H9 (cell line): ENCODE results near the gene WDSUB1. TPM values are rescaled to one million over a fixed set of nuclear protein-coding genes. Genes with fewer than 3 reads are reported as not detected.

Experiments
- DNase-seq: peaks from one replicate; pipeline ENCODE4 v3.0.0-alpha.2; 2017
- H2AFZ ChIP-seq: one replicate; pipeline ENCODE4 v1.6.1; 2013; ENCODE audit warnings: mild to moderate bottlenecking, low read length, control low read depth, moderate library complexity
- H2AK5ac ChIP-seq: 2 replicates; pipeline ENCODE4 v1.6.1; 2013; ENCODE audit warnings: low read length, control low read depth, mixed read lengths; ENCODE audit not compliant: insufficient read length
- H2BK120ac ChIP-seq: one replicate; pipeline ENCODE4 v1.6.1; 2013; ENCODE audit warnings: low read depth, mild to moderate bottlenecking, low read length, control low read depth, inconsistent platforms; ENCODE audit not compliant: poor library complexity, severe bottlenecking
- H2BK12ac ChIP-seq: 2 replicates; pipeline ENCODE4 v1.6.1; 2013; ENCODE audit warnings: low read length, control low read depth, mixed read lengths, low read depth; ENCODE audit not compliant: insufficient read length
- H2BK15ac ChIP-seq: 2 replicates; pipeline ENCODE4 v1.6.1; 2013; ENCODE audit warnings: low read depth, low read length, control low read depth
- H2BK20ac ChIP-seq: one replicate; pipeline ENCODE4 v1.6.1; 2013; ENCODE audit warnings: low read depth, mild to moderate bottlenecking, low read length, control low read depth, inconsistent platforms; ENCODE audit not compliant: poor library complexity, severe bottlenecking
- H2BK5ac ChIP-seq: 2 replicates; pipeline ENCODE4 v1.6.1; 2013; ENCODE audit warnings: low read length, control low read depth, mixed read lengths; ENCODE audit not compliant: insufficient read length
- H3K14ac ChIP-seq: 2 replicates; pipeline ENCODE4 v1.6.1; 2013; ENCODE audit warnings: low read length, control low read depth; ENCODE audit not compliant: insufficient read depth
- H3K18ac ChIP-seq: 2 replicates; pipeline ENCODE4 v1.6.1; 2013; ENCODE audit warnings: low read depth, mild to moderate bottlenecking, mixed read lengths, low read length, control low read depth; ENCODE audit not compliant: insufficient read length
- H3K23ac ChIP-seq: 2 replicates; pipeline ENCODE4 v1.6.1; 2013; ENCODE audit warnings: low read length, control low read depth, mixed read lengths, low read depth; ENCODE audit not compliant: insufficient read length
- H3K23me2 ChIP-seq: 2 replicates; pipeline ENCODE4 v1.6.1; 2013; ENCODE audit warnings: low read depth, mild to moderate bottlenecking, mixed read lengths, low read length, control low read depth; ENCODE audit not compliant: insufficient read length, poor library complexity, severe bottlenecking
- H3K27ac ChIP-seq: 2 replicates; pipeline ENCODE4 v1.5.1; 2013; ENCODE audit warnings: low read length, control low read depth, mixed read lengths, low read depth; ENCODE audit not compliant: insufficient read length
- H3K27me3 ChIP-seq: 2 replicates; pipeline ENCODE4 v1.6.1; 2013; ENCODE audit warnings: low read length, control low read depth, inconsistent platforms; ENCODE audit not compliant: insufficient read depth
- H3K4ac ChIP-seq: 2 replicates; pipeline ENCODE4 v1.6.1; 2013; ENCODE audit warnings: low read depth, mild to moderate bottlenecking, control low read depth, inconsistent platforms, low read length, moderate library complexity
- H3K4me1 ChIP-seq: 2 replicates; pipeline ENCODE4 v1.6.1; 2013; ENCODE audit warnings: low read length, control low read depth, inconsistent platforms; ENCODE audit not compliant: insufficient read depth
- H3K4me2 ChIP-seq: 2 replicates; pipeline ENCODE4 v1.6.1; 2013; ENCODE audit warnings: low read length, control low read depth, mixed read lengths; ENCODE audit not compliant: insufficient read length, insufficient read depth
- H3K56ac ChIP-seq: 2 replicates; pipeline ENCODE4 v1.6.1; 2013; ENCODE audit warnings: low read depth, mild to moderate bottlenecking, mixed read lengths, low read length, control low read depth; ENCODE audit not compliant: insufficient read length
- H3K79me1 ChIP-seq: 2 replicates; pipeline ENCODE4 v1.6.1; 2013; ENCODE audit warnings: low read depth, mild to moderate bottlenecking, moderate library complexity, low read length, control low read depth, inconsistent platforms; ENCODE audit not compliant: insufficient read depth, poor library complexity, severe bottlenecking
- H3K79me2 ChIP-seq: 2 replicates; pipeline ENCODE4 v1.6.1; 2013; ENCODE audit warnings: low read length, control low read depth, inconsistent platforms; ENCODE audit not compliant: insufficient read depth
- H3K9ac ChIP-seq: 2 replicates; pipeline ENCODE4 v1.6.1; 2013; ENCODE audit warnings: low read length, control low read depth, mixed read lengths; ENCODE audit not compliant: insufficient read length; ENCODE audit errors: extremely low read depth
- H3K9me3 ChIP-seq: one replicate; pipeline ENCODE4 v1.6.1; 2013; ENCODE audit warnings: low read depth, low read length, inconsistent platforms; ENCODE audit not compliant: control insufficient read depth
- H3T11ph ChIP-seq: one replicate; pipeline ENCODE4 v1.6.1; 2013; ENCODE audit warnings: mild to moderate bottlenecking, low read length, control low read depth, inconsistent platforms
- H4K20me1 ChIP-seq: one replicate; pipeline ENCODE4 v1.6.1; 2013; ENCODE audit not compliant: control insufficient read depth, insufficient read length, insufficient read depth
- H4K5ac ChIP-seq: 2 replicates; pipeline ENCODE4 v1.6.1; 2013; ENCODE audit warnings: low read depth, mild to moderate bottlenecking, mixed read lengths, low read length, control low read depth; ENCODE audit not compliant: insufficient read length
- H4K8ac ChIP-seq: replicated peaks from 2 replicates; pipeline ENCODE4 v1.6.1; 2013; ENCODE audit warnings: low read length, control low read depth, mixed read lengths, low read depth; ENCODE audit not compliant: insufficient read length
- H4K91ac ChIP-seq: 2 replicates; pipeline ENCODE4 v1.6.1; 2013; ENCODE audit warnings: low read depth, mild to moderate bottlenecking, moderate library complexity, mixed read lengths, low read length, control low read depth; ENCODE audit not compliant: insufficient read length
- H3K27ac Mint-ChIP-seq, 3 experiments: 2 replicates in 2 of 3; 3 replicates in 1 of 3; pipeline ENCODE4 v1.8.0; 2020 to 2021; ENCODE audit warnings: mixed read lengths in 3 of 3, mild to moderate bottlenecking in 1 of 3, moderate library complexity in 1 of 3
- H3K27me3 Mint-ChIP-seq: 2 replicates; pipeline ENCODE4 v1.8.0; 2021; ENCODE audit warnings: low read depth, mild to moderate bottlenecking, moderate library complexity, mixed read lengths
- H3K36me3 Mint-ChIP-seq, 3 experiments: 2 replicates in 2 of 3; 3 replicates in 1 of 3; pipeline ENCODE4 v1.8.0; 2020 to 2021; ENCODE audit warnings: low read depth in 3 of 3, mixed read lengths in 3 of 3; ENCODE audit not compliant: insufficient read depth in 1 of 3
- H3K4me1 Mint-ChIP-seq, 2 experiments: 2 replicates each; pipeline ENCODE4 v1.8.0; 2020; ENCODE audit warnings: mixed read lengths in 2 of 2
- H3K4me3 Mint-ChIP-seq, 2 experiments: 2 replicates in 1 of 2; 3 replicates in 1 of 2; pipeline ENCODE4 v1.8.0; 2020 to 2021; ENCODE audit warnings: mild to moderate bottlenecking in 2 of 2, mixed read lengths in 2 of 2, moderate library complexity in 1 of 2
- H3K9me3 Mint-ChIP-seq, 2 experiments: 2 replicates in 1 of 2; 3 replicates in 1 of 2; pipeline ENCODE4 v1.8.0; 2020; ENCODE audit warnings: mild to moderate bottlenecking in 2 of 2, mixed read lengths in 2 of 2, moderate library complexity in 1 of 2
- CTCF ChIP-seq: fragments of 200-600 bp; sonication (generic); conservative IDR thresholded peaks from 3 replicates; pipeline ENCODE4 v1.8.0; 2021; ENCODE audit warnings: antibody characterized with exemption, mild to moderate bottlenecking
- WGBS: extraction: QIAGEN DNeasy Blood & Tissue Kit; methylation state at CpG from one replicate; pipeline ENCODE4 v1.1.7; 2013; ENCODE audit warnings: missing lambda C conversion rate, low lambda C conversion rate, mixed read lengths; ENCODE audit not compliant: insufficient read length; ENCODE audit errors: extremely low coverage; 5-methylcytosine and 5-hydroxymethylcytosine counted together
- total RNA-seq: library from RNA; stranded (reverse); gene quantifications from 2 replicates; pipeline ENCODE4 v1.2.1, GENCODE V29; 2021

The WDSUB1 gene
- total RNA-seq, 1 experiment from 2014 or later, result 5.5 TPM

GRCh38 chr2:159224061-159224813 lies 62.3 kb downstream of the WDSUB1 start:
- H2AFZ ChIP-seq, result no peak overlapping the region
- no peak overlapping the region for H3K4me3 Mint-ChIP-seq
- H4K91ac ChIP-seq, result no peak overlapping the region
- no peaks in the 10 kb centered on the region for H3K23me2 ChIP-seq
- H3K9ac ChIP-seq, result no peak overlapping the region
- no peak overlapping the region for H3K56ac ChIP-seq
- no peak overlapping the region for H3K4me2 ChIP-seq
- no peaks in the 10 kb centered on the region for H3K9me3 Mint-ChIP-seq
- H3K9me3 ChIP-seq, result no peaks in the 10 kb centered on the region
- no peak overlapping the region for H2BK120ac ChIP-seq
- H3K23ac ChIP-seq, result no peak overlapping the region
- H2AK5ac ChIP-seq, result no peak overlapping the region
- no peak overlapping the region for H3K14ac ChIP-seq
- H3K27me3 ChIP-seq, result no peaks in the 10 kb centered on the region
- H3K4ac ChIP-seq, result no peak overlapping the region
- H2BK5ac ChIP-seq, result no peak overlapping the region
- no peak overlapping the region for H3K18ac ChIP-seq
- H3K27ac Mint-ChIP-seq, result no peak overlapping the region
- no peak for DNase-seq
- H3K4me1 ChIP-seq, result no peaks in the 10 kb centered on the region
- no peak overlapping the region for H2BK12ac ChIP-seq
- no peak overlapping the region for H3T11ph ChIP-seq
- H2BK15ac ChIP-seq, result no peak overlapping the region
- H3K27me3 Mint-ChIP-seq, result peaks cover 2% of the 10 kb centered on the region; the same call in 1 of the 2 replicates
- peaks cover 0 to 9% of the 10 kb centered on the region in 2 experiments; a peak in 2 of 4 replicates for H3K4me1 Mint-ChIP-seq
- H4K20me1 ChIP-seq, result no peaks in the 10 kb centered on the region
- H3K79me1 ChIP-seq, result no peaks in the 10 kb centered on the region
- H4K8ac ChIP-seq, result no peak overlapping the region
- H3K27ac ChIP-seq, result no peak overlapping the region
- no CpG with 5 or more reads among the region's 17 CpGs for WGBS
- peaks cover 0 to 3% (median 0%) of the 10 kb centered on the region in 3 experiments; a peak in 2 of 7 replicates for H3K36me3 Mint-ChIP-seq
- H4K5ac ChIP-seq, result no peak overlapping the region
- H3K79me2 ChIP-seq, result no peaks in the 10 kb centered on the region
- no peak overlapping the region for H2BK20ac ChIP-seq
- TF ChIP-seq CTCF, result no peak
